ENCODE data around the gene KCTD5.

The KCTD5 gene

DNA sequence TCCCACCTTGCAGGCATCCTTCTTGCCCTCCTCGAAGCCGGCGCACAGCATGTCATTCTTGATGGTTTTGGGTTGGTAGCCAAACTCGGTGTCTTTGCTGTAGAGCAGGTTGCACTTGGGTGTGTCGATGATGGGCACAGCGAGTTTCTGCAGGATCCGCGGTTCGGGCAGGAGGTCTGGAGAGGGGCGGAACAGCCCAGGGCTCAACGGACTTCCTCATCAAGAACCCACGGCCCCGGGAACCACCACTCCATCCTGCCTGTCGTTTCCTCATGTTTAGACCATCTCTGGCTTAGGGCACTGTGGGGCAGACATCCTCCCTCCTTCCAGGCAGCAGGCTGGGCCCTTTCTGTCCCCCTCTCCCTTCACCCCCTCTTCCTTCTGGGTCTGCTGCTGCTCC lies 31.2 kb downstream of the KCTD5 start:
- peaks cover 5% of the 10 kb centered on the region; the same call in 1 of the 2 replicates for H3K27me3 ChIP-seq (ENCODE audit: control insufficient read depth, insufficient read depth, low read length)
- H3K36me3 ChIP-seq (ENCODE audit: control insufficient read depth, insufficient read depth, low read length) = peaks cover 12% of the 10 kb centered on the region
- no peaks in the 10 kb centered on the region for H3K9me3 ChIP-seq (ENCODE audit: control insufficient read depth, insufficient read depth, low read depth, low read length)
- H3K4me1 ChIP-seq (ENCODE audit: control insufficient read depth, insufficient read depth, low read length) = peaks cover 3% of the 10 kb centered on the region; the same call in 1 of the 2 replicates
- H3K4me3 ChIP-seq (ENCODE audit: low read depth, low read length) = no peak overlapping the region
- no peak overlapping the region for H3K9ac ChIP-seq (ENCODE audit: low read length)
- no peak overlapping the region for H3K27ac ChIP-seq (ENCODE audit: low read depth, low read length)

DNA sequence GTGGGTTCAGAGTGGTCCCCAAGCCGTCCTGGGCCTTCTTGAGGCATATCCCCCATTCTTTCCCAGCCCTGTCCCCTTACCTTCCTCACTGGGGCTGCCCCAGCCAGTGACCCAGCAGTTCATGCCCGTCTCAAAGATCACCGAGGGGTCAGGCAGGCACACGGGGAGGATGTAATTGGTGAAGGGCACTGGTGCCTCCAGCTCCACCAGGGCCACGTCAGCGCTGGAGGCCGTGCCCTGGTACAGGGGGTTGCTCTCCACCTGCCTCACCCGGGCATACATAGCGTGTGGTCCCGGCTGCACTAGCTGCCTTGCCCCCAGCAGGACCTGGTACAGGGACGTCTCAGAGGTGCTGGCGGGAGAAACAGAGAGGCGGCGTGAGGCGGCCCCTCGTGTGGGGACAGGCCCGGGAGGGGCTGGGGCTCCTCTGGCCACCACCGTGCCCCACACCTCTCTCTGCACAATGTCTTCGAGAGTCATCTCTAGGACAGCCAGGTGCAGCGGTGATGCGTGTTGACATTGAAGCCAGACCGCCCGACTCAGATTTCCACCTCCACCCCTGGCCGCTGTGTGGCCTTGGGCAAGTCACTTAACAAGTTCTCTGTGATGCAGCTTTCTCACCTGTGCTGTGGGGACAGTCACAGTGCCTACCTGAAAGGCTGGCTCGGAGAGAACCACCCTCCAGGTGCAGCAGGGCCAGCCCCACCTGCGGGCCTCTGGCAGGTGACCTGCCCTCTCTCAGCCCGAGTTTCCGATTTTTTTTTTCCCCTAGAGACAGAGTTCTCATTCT lies 31.9 kb downstream of the KCTD5 start:
- peaks cover 3% of the 10 kb centered on the region; the same call in 1 of the 2 replicates for H3K4me1 ChIP-seq (ENCODE audit: control insufficient read depth, insufficient read depth, low read length)
- H3K9ac ChIP-seq (ENCODE audit: low read length) = no peak overlapping the region
- H3K4me3 ChIP-seq (ENCODE audit: low read depth, low read length) = no peak overlapping the region

DNA sequence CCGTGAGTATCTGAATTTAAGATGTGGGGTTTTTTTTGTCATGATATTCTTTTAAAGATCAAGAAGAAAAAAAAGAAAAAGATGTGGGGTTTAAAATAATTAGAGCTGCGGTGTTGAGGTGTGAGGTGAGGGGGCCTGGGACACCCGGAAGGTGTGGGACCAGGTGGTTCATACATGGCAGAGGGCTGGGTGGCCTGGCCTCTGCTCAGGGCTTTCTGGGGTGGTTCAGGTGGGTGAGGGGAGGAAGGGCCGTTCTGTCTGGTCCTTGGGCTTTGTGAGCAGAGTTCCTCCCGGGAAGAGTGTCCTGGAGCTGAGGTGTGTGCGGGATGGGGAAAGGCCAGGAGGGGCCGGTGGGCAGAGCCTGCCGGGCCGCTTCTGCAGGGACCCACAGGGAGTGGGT lies 32.7 kb downstream of the KCTD5 start:
- no peak overlapping the region for H3K27ac ChIP-seq (ENCODE audit: low read depth, low read length)
- 0 out of 2 replicates have a peak overlapping the region, but pooled peaks have one; percentile 53 for H3K4me3 ChIP-seq (ENCODE audit: low read depth, low read length)
- no peak overlapping the region for H3K9ac ChIP-seq (ENCODE audit: low read length)
- H3K36me3 ChIP-seq (ENCODE audit: control insufficient read depth, insufficient read depth, low read length) = no peaks in the 10 kb centered on the region
- H3K27me3 ChIP-seq (ENCODE audit: control insufficient read depth, insufficient read depth, low read length) = peaks cover 5% of the 10 kb centered on the region; the same call in 1 of the 2 replicates
- H3K9me3 ChIP-seq (ENCODE audit: control insufficient read depth, insufficient read depth, low read depth, low read length) = no peaks in the 10 kb centered on the region
- H3K4me1 ChIP-seq (ENCODE audit: control insufficient read depth, insufficient read depth, low read length) = peaks cover 6% of the 10 kb centered on the region

More for the DNA sequence above, 31.9 kb downstream of the KCTD5 start:
- Histone ChIP-seq H3K27me3 (ENCODE audit: control insufficient read depth, insufficient read depth, low read length) (peaks cover 5% of the 10 kb centered on the region; the same call in 1 of the 2 replicates), H3K27ac (ENCODE audit: low read depth, low read length) (no peak overlapping the region), H3K36me3 (ENCODE audit: control insufficient read depth, insufficient read depth, low read length) (peaks cover 5% of the 10 kb centered on the region), H3K9me3 (ENCODE audit: control insufficient read depth, insufficient read depth, low read depth, low read length) (no peaks in the 10 kb centered on the region)

DNA sequence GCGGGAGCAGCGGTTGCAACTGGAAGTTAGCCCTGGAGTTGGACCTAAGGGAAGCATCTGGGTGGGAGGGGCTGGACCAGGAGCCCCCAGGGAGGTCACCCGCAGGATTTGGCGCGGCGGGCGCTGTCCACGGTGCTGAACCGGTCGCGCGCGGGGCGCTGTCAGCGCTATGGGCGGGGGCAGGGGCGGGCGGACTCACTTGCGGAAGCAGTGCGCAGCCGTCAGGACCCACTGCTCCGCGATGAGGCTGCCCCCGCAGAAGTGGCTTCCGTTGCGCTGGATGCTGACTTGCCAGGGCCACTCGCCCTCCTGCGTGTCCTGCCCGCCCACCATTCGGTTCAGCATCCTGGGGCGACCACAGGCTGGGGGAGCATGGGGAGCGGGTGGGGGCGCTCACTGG lies 33.2 kb downstream of the KCTD5 start:
- Histone ChIP-seq H3K27me3 (ENCODE audit: control insufficient read depth, insufficient read depth, low read length) (peaks cover 5% of the 10 kb centered on the region; the same call in 1 of the 2 replicates), H3K9ac (ENCODE audit: low read length) (no peak overlapping the region), H3K9me3 (ENCODE audit: control insufficient read depth, insufficient read depth, low read depth, low read length) (no peaks in the 10 kb centered on the region), H3K27ac (ENCODE audit: low read depth, low read length) (no peak overlapping the region), H3K4me1 (ENCODE audit: control insufficient read depth, insufficient read depth, low read length) (peaks cover 6% of the 10 kb centered on the region), H3K36me3 (ENCODE audit: control insufficient read depth, insufficient read depth, low read length) (no peaks in the 10 kb centered on the region), H3K4me3 (ENCODE audit: low read depth, low read length) (peak overlapping the region; percentile 53)

DNA sequence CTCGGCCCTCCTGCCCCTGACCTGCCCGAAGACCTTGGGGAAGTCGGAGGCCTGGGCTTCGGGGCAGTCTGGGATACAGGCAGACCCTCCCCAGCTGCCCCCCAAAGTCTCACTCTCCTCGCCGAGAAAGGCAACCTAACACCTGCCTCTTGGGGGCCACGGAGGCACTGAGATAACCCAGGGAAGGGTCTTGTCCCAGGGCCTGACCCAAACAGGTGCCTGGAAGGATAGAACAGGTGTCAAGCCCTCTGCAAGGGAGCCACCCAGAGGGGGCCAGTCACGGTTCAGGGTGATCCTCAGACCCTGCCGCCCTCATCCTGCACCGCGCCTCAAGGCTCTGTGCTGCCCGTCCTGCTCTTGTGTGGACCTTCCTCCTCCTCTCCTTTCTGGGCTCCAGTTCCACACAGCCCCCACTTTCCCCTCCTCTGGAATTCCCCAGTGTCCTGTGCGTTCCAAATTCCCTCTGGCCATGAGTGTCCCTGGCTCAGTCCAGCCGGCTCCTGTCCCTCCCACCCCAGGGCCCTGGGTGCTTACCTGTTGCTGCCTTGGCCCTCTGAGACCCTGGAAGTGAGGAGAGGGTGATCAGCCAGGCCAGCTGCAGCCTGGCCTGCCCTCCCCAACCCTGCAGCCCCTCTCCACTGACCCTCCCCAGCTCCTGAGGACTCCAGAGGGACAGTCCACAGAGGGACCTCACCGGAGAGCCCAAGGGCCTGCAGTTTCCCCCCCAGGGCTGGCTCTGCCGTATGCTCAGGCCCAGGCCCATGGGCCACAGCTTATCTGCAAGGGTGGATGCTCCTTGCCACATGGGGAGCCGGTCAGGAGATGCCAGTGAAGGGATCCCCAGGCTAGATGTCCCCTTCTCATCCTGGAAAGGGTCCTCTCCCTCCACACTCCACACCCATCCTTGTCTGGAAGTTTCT lies 33.9 kb downstream of the KCTD5 start:
- H3K27ac ChIP-seq (ENCODE audit: low read depth, low read length) = no peak overlapping the region
- peak overlapping the region; percentile 53 for H3K4me3 ChIP-seq (ENCODE audit: low read depth, low read length)
- no peak overlapping the region for H3K9ac ChIP-seq (ENCODE audit: low read length)

DNA sequence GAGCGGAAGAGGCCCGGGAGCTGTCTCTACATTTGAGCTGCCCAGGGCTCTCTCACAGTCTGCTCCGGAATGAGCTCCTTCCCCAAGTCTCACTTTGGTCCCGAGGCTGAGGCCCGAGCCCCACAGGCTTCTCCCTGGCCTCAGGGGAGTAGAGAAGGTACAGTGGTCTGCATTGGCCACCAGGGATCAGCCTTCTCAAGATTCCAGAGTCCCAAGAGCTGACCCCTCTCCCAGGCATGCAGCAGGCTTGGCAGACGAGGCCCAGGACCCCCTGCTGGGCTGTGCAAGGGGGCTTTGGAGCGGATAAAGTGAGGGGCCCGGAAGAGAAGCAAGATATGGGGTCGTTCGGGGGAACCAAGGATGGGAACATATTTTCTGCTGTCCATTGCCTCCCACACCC lies 34.6 kb downstream of the KCTD5 start:
- Histone ChIP-seq H3K4me1 (ENCODE audit: control insufficient read depth, insufficient read depth, low read length) (peaks cover 6% of the 10 kb centered on the region), H3K4me3 (ENCODE audit: low read depth, low read length) (no peak overlapping the region), H3K27me3 (ENCODE audit: control insufficient read depth, insufficient read depth, low read length) (peaks cover 5% of the 10 kb centered on the region; the same call in 1 of the 2 replicates), H3K9me3 (ENCODE audit: control insufficient read depth, insufficient read depth, low read depth, low read length) (no peaks in the 10 kb centered on the region), H3K27ac (ENCODE audit: low read depth, low read length) (no peak overlapping the region), H3K9ac (ENCODE audit: low read length) (no peak overlapping the region), H3K36me3 (ENCODE audit: control insufficient read depth, insufficient read depth, low read length) (no peaks in the 10 kb centered on the region)

More for the DNA sequence above, 33.9 kb downstream of the KCTD5 start:
- Histone ChIP-seq H3K4me1 (ENCODE audit: control insufficient read depth, insufficient read depth, low read length) (peaks cover 6% of the 10 kb centered on the region), H3K9me3 (ENCODE audit: control insufficient read depth, insufficient read depth, low read depth, low read length) (no peaks in the 10 kb centered on the region), H3K36me3 (ENCODE audit: control insufficient read depth, insufficient read depth, low read length) (no peaks in the 10 kb centered on the region), H3K27me3 (ENCODE audit: control insufficient read depth, insufficient read depth, low read length) (peaks cover 5% of the 10 kb centered on the region; the same call in 1 of the 2 replicates)

DNA sequence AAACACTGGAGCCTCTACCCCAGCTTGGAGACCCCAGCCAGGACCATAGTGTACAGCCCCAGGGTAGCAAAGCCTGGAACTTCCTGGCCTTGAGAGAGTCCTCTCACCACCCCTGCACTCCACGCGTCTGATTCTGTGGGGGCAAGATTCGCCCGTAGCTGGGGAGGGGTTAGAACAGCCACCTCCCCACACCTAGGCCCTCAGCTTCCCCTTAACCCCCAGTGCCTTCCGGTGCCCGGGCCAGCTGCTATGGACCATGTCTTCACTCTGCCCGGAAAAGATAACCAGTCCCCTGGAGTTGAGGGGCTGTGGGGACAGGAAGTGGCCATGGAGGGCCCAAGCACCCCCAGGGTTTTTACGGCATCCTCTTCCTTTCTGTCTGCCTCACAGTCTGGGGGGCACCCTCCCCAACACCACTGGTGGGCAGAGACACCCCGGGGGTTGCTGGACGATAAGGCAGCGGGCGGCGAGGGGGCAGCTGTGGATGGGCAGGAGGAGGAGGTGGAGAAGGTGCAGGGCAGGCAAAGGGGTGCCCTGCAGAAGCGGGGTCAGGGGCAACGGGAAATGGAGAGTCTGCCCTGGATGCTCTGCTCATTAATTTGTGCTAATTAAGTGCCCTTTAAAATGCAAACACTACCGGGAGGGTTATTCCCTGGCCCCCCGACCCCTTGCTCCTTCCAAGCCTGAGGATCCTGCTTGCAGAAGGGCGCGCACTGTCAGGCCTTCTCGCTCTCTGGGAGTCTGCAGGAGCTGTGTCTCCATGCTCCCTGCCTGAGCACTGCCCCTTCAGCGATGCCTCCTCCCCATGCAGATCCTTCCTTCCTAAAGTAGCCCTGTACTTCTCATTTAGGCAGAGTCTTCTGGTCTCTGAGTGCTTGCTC lies 35.3 kb downstream of the KCTD5 start:
- no peak overlapping the region for H3K4me3 ChIP-seq (ENCODE audit: low read depth, low read length)
- H3K9me3 ChIP-seq (ENCODE audit: control insufficient read depth, insufficient read depth, low read depth, low read length) = no peaks in the 10 kb centered on the region
- no peak overlapping the region for H3K9ac ChIP-seq (ENCODE audit: low read length)
- peaks cover 6% of the 10 kb centered on the region for H3K4me1 ChIP-seq (ENCODE audit: control insufficient read depth, insufficient read depth, low read length)
- H3K27ac ChIP-seq (ENCODE audit: low read depth, low read length) = no peak overlapping the region
- peaks cover 5% of the 10 kb centered on the region; the same call in 1 of the 2 replicates for H3K27me3 ChIP-seq (ENCODE audit: control insufficient read depth, insufficient read depth, low read length)
- no peaks in the 10 kb centered on the region for H3K36me3 ChIP-seq (ENCODE audit: control insufficient read depth, insufficient read depth, low read length)

DNA sequence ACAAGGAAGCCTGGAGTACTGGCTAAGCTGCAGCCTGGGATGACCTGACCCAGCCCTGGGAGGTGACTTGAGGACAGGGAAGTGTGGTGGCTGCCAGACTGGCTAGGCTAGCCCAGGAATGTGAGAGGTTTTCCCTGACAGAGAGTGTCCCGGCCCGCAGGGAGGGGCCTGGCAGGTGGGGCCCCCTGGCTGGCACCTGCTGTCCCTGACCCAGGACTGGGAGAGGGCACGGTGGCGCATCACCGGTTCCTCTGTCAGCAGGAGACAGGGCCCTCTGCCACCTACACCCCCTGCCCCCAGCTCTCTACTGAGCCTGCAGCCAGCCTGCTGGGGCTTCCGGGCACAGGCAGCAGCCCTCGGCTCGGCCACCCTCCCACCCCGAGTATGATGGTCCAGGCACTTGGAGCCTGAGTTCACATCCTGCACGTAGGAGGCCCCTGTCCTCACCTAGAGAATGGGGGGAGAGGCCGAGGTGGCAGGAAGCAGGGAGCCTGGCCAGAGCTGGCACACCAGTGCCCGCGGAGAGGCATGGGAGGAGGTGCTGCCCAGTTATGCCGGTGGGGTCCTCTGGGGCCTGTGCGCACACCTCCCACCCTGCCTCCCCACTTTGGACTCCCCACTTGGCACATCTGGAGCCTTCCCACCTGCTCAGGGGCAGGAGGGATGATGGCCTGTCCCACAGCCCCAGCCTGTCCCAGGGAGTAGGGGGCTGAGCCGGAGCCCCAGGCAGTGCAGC lies 37.2 kb downstream of the KCTD5 start:
- peak overlapping the region; percentile 65; the same call in 1 of the 2 replicates for H3K4me3 ChIP-seq (ENCODE audit: low read depth, low read length)

DNA sequence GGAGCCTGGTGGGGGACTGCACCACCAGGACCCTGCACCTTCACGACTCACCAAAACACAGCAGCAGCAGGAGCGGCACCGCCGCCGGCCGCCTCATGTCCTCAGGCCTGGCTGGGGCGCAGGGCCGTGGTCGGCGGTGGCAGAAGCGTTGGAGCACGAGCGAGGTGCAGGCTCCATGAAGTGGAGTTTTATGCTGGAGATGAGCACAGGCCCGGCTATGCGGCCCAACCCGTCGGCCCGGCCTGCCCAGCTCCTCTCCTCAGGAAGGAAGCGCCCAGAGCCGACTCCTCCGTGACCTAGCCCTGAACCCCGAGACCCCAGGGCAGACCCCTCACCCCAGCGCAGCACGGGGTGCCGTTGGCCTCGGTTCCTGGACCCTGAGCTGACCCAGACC lies 37.7 kb downstream of the KCTD5 start, which contains the start of gene PRSS27:
TSS of gene PRSS27 (minus strand) at position 161 of the 394 bp plus-strand sequence. CDS start at position 97, 64 bp downstream.
- H3K4me3 ChIP-seq (ENCODE audit: low read depth, low read length) = peak within 1 kb of the TSS; percentile 65

More for the DNA sequence above, 37.2 kb downstream of the KCTD5 start:
- H3K4me1 ChIP-seq (ENCODE audit: control insufficient read depth, insufficient read depth, low read length) = peaks cover 6% of the 10 kb centered on the region
- H3K36me3 ChIP-seq (ENCODE audit: control insufficient read depth, insufficient read depth, low read length) = no peaks in the 10 kb centered on the region
- no peaks in the 10 kb centered on the region for H3K9me3 ChIP-seq (ENCODE audit: control insufficient read depth, insufficient read depth, low read depth, low read length)
- H3K27ac ChIP-seq (ENCODE audit: low read depth, low read length) = no peak overlapping the region
- H3K27me3 ChIP-seq (ENCODE audit: control insufficient read depth, insufficient read depth, low read length) = peaks cover 5% of the 10 kb centered on the region; the same call in 1 of the 2 replicates
- no peak overlapping the region for H3K9ac ChIP-seq (ENCODE audit: low read length)

More for the DNA sequence above, 37.7 kb downstream of the KCTD5 start, which contains the start of gene PRSS27:
- H3K4me1 ChIP-seq (ENCODE audit: control insufficient read depth, insufficient read depth, low read length) = peaks cover 6% of the 10 kb centered on the region
- peaks cover 5% of the 10 kb centered on the region; the same call in 1 of the 2 replicates for H3K27me3 ChIP-seq (ENCODE audit: control insufficient read depth, insufficient read depth, low read length)
- no peak within 1 kb of the TSS for H3K27ac ChIP-seq (ENCODE audit: low read depth, low read length)
- no peaks in the 10 kb centered on the region for H3K9me3 ChIP-seq (ENCODE audit: control insufficient read depth, insufficient read depth, low read depth, low read length)
- no peaks in the 10 kb centered on the region for H3K36me3 ChIP-seq (ENCODE audit: control insufficient read depth, insufficient read depth, low read length)
- H3K9ac ChIP-seq (ENCODE audit: low read length) = peak within 1 kb of the TSS; percentile 64

All from HUES6 (cell line).